CD4-positive, CD25-positive, alpha-beta regulatory T cell (primary cell): ENCODE data around the gene PRL. TPM values are rescaled to one million over a fixed set of nuclear protein-coding genes. Genes with fewer than 3 reads are reported as not detected.

ENCODE experiments used
- ATAC-seq, 2 donors: fragments of 150-1000 bp; cut with Tn5 transposase; one replicate each; pipeline ENCODE4 v1.10.0; 2021; ENCODE audit warnings: low read depth in 2 of 2, moderate number of reproducible peaks in 2 of 2, moderate library complexity in 1 of 2
- DNase-seq, 3 donors: peaks; one replicate each; pipeline versions ENCODE4 v3.0.0 to v3.0.0-alpha.2; 2012 to 2022; ENCODE audit warnings: mixed read lengths in 1 of 3
- H3K27ac ChIP-seq: one replicate; pipeline ENCODE4 v1.7.0; 2013; ENCODE audit warnings: mild to moderate bottlenecking, low read length; ENCODE audit not compliant: insufficient read depth, poor library complexity, severe bottlenecking
- H3K27me3 ChIP-seq: one replicate; pipeline ENCODE4 v1.7.0; 2013; ENCODE audit warnings: low read length; ENCODE audit not compliant: control insufficient read depth, insufficient read depth
- H3K36me3 ChIP-seq: one replicate; pipeline ENCODE4 v1.7.0; 2013; ENCODE audit warnings: mild to moderate bottlenecking, low read length, moderate library complexity; ENCODE audit not compliant: control insufficient read depth, insufficient read depth
- H3K4me1 ChIP-seq: 2 replicates; pipeline ENCODE4 v1.7.0; 2013; ENCODE audit warnings: mild to moderate bottlenecking, low read length; ENCODE audit not compliant: insufficient read depth, control insufficient read depth, poor library complexity, severe bottlenecking
- H3K4me3 ChIP-seq: one replicate; pipeline ENCODE4 v1.7.0; 2013; ENCODE audit warnings: low read depth, mild to moderate bottlenecking, low read length, moderate library complexity
- H3K9me3 ChIP-seq, 2 experiments: 1 replicate in 1 of 2; 2 replicates in 1 of 2; pipeline ENCODE4 v1.7.0; 2013; ENCODE audit warnings: low read length in 2 of 2, mild to moderate bottlenecking in 1 of 2, moderate library complexity in 1 of 2; ENCODE audit not compliant: control insufficient read depth in 2 of 2
- H3K27ac Mint-ChIP-seq, 3 donors: one replicate each; pipeline ENCODE4 v1.8.0; 2020 to 2022; ENCODE audit warnings: mild to moderate bottlenecking in 3 of 3, mixed read lengths in 3 of 3, moderate library complexity in 2 of 3
- H3K27me3 Mint-ChIP-seq: one replicate; pipeline ENCODE4 v1.8.0; 2022; ENCODE audit warnings: mild to moderate bottlenecking, mixed read lengths
- H3K36me3 Mint-ChIP-seq: one replicate; pipeline ENCODE4 v1.8.0; 2020; ENCODE audit warnings: mixed read lengths
- H3K4me1 Mint-ChIP-seq, 4 donors: one replicate each; pipeline ENCODE4 v1.8.0; 2020 to 2022; ENCODE audit warnings: mixed read lengths in 4 of 4, mild to moderate bottlenecking in 1 of 4
- H3K4me3 Mint-ChIP-seq, 4 donors: one replicate each; pipeline ENCODE4 v1.8.0; 2020 to 2022; ENCODE audit warnings: mild to moderate bottlenecking in 4 of 4, mixed read lengths in 4 of 4, moderate library complexity in 3 of 4
- H3K9me3 Mint-ChIP-seq, 7 donors: one replicate each; pipeline ENCODE4 v1.8.0; 2020 to 2022; ENCODE audit warnings: mixed read lengths in 7 of 7, mild to moderate bottlenecking in 3 of 7, moderate library complexity in 2 of 7
- polyA plus RNA-seq, 4 donors: library from polyadenylated mRNA; unstranded; fragments of 300-500 nt; fragmentation: Illumina TruSeq; gene quantifications; one replicate each; pipeline ENCODE4 v1.2.3, GENCODE V29; 2021
- total RNA-seq: library from RNA; stranded (reverse); gene quantifications from one replicate; pipeline ENCODE4 v1.2.3, GENCODE V29; 2022

Gene PRL
- total and polyA plus RNA-seq, 5 donors from 2014 or later: 0.13 TPM; not detected in 4

GRCh38 chr6:22254886-22255285 is 42.0 kb downstream of the PRL start:
- H3K4me3 Mint-ChIP-seq: no peak overlapping the region
- no peaks in the 10 kb centered on the region for H3K36me3 ChIP-seq
- no peaks in the 10 kb centered on the region for H3K36me3 Mint-ChIP-seq
- H3K4me1 ChIP-seq: no peaks in the 10 kb centered on the region
- no peaks in the 10 kb centered on the region for H3K27me3 ChIP-seq
- ATAC-seq (no peak), DNase-seq (no peak)
- no peaks in the 10 kb centered on the region for H3K27me3 Mint-ChIP-seq
- peaks cover 0 to 5% (median 2%) of the 10 kb centered on the region in 7 donors for H3K9me3 Mint-ChIP-seq
- no peak overlapping the region for H3K4me3 ChIP-seq
- H3K27ac ChIP-seq: no peak overlapping the region
- H3K4me1 Mint-ChIP-seq: no peaks in the 10 kb centered on the region
- no peak overlapping the region for H3K27ac Mint-ChIP-seq
- H3K9me3 ChIP-seq: no peaks in the 10 kb centered on the region

DNA sequence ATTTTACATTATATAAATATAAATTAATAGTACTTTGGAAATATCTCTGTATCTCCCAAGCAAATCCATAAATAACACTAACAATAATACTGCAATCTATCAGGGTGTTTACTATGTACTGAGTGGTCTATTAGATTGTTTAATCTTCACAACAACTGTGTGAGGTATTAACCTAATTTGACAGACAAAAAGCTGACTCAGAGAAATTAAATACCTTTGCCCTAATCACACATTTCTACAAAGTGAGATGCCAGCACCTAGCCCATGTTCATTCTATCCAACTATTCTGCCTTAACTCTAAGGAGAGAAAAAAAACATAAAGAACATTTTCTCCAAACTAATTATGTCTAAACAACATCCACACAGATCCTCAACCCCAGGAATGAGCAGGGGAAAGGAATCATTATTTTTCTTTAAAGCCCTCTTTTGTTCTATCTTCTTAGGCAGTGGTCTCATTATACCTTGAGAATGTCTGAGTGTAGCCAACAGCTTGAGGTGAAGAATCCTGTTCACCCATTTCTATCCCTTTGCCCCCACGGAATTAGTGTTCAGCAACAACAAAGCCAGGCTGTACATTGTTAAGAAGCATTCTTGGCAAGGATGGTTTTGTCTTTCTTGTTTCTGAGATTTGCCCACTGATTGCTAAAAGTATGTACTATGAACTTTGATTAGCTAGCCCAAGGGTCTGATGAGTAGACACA is 42.7 kb downstream of the PRL start:
- Mint-ChIP-seq H3K4me3 (no peak overlapping the region), H3K4me1 (no peaks in the 10 kb centered on the region), H3K27ac (no peak overlapping the region), H3K36me3 (no peaks in the 10 kb centered on the region), H3K27me3 (no peaks in the 10 kb centered on the region), H3K9me3 (peaks cover 0 to 5% (median 2%) of the 10 kb centered on the region in 7 donors)
- DNase-seq (no peak), ATAC-seq (no peak)
- Histone ChIP-seq H3K27me3 (no peaks in the 10 kb centered on the region), H3K4me1 (no peaks in the 10 kb centered on the region), H3K9me3 (no peaks in the 10 kb centered on the region), H3K4me3 (no peak overlapping the region), H3K27ac (no peak overlapping the region), H3K36me3 (no peaks in the 10 kb centered on the region)

GRCh38 chr6:22251348-22251747 is 45.5 kb downstream of the PRL start:
- Histone ChIP-seq H3K4me3 (no peak overlapping the region), H3K4me1 (no peaks in the 10 kb centered on the region), H3K9me3 (no peaks in the 10 kb centered on the region), H3K27ac (no peak overlapping the region), H3K36me3 (no peaks in the 10 kb centered on the region), H3K27me3 (no peaks in the 10 kb centered on the region)
- ATAC-seq (no peak), DNase-seq (no peak)
- no peak overlapping the region for H3K27ac Mint-ChIP-seq
- H3K4me1 Mint-ChIP-seq: no peaks in the 10 kb centered on the region
- no peak overlapping the region for H3K4me3 Mint-ChIP-seq
- no peaks in the 10 kb centered on the region for H3K36me3 Mint-ChIP-seq
- H3K9me3 Mint-ChIP-seq: peaks cover 0 to 9% (median 4%) of the 10 kb centered on the region in 7 donors
- H3K27me3 Mint-ChIP-seq: no peaks in the 10 kb centered on the region

- Histone ChIP-seq H3K4me1 (no peaks in the 10 kb centered on the region), H3K27me3 (no peaks in the 10 kb centered on the region), H3K4me3 (no peak overlapping the region), H3K9me3 (no peaks in the 10 kb centered on the region), H3K36me3 (no peaks in the 10 kb centered on the region), H3K27ac (no peak overlapping the region)
- H3K27me3 Mint-ChIP-seq: no peaks in the 10 kb centered on the region
- peaks cover 0 to 9% (median 4%) of the 10 kb centered on the region in 7 donors for H3K9me3 Mint-ChIP-seq
- no peaks in the 10 kb centered on the region for H3K36me3 Mint-ChIP-seq
- no peak for ATAC-seq
- no peak overlapping the region for H3K4me3 Mint-ChIP-seq
- DNase-seq: no peak
- H3K27ac Mint-ChIP-seq: peak overlapping the region in 1 of 3 donors; percentile 56
- H3K4me1 Mint-ChIP-seq: no peaks in the 10 kb centered on the region
Observed at GRCh38 chr6:22250486-22250885, 46.4 kb downstream of the PRL start.

GRCh38 chr6:22249711-22250350 is 47.0 kb downstream of the PRL start:
- Mint-ChIP-seq H3K36me3 (no peaks in the 10 kb centered on the region), H3K27me3 (no peaks in the 10 kb centered on the region), H3K9me3 (peaks cover 0 to 9% (median 4%) of the 10 kb centered on the region in 7 donors), H3K27ac (no peak overlapping the region), H3K4me1 (no peaks in the 10 kb centered on the region), H3K4me3 (no peak overlapping the region)
- no peaks in the 10 kb centered on the region for H3K27me3 ChIP-seq
- no peaks in the 10 kb centered on the region for H3K36me3 ChIP-seq
- H3K9me3 ChIP-seq: no peaks in the 10 kb centered on the region
- no peak overlapping the region for H3K27ac ChIP-seq
- ATAC-seq: no peak
- H3K4me1 ChIP-seq: no peaks in the 10 kb centered on the region
- DNase-seq: no peak
- H3K4me3 ChIP-seq: no peak overlapping the region

DNA sequence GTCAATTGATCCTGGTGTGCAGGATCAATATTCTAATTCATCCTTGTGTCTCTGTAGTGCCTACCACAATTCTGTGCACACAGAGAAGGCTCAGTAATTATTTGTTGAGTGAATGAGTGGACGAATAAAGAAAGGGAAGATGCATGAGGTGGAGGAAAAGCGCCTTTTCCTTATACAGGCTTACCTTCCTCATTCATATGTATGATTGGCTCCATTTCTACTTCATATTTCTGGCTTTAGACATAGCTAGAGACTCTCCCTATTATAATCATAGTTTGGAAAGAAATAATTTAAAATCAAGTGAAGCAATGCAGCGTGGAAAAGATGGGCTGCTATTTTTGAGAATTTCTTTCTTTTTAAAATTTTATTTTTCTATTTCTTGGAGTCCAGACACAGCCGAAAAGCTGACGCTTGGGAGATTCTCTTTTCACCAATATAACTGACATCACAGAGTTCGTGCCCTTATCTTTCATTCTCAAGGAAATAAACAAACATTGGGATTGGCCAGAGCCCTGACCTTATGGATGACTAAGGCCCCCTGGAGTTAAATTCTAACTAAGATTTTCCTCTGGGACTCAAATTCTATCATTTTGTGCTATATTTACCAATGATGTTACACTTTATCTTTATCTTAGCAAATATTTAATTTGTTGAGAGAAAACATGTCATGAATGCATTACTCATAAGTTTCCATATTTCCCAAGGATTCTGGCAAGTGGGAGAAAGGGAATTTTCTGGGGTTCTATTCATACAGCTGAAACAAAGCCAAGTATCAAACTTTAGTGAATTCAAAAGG is 48.1 kb downstream of the PRL start:
- Histone ChIP-seq H3K27ac (no peak overlapping the region), H3K4me3 (no peak overlapping the region), H3K27me3 (no peaks in the 10 kb centered on the region), H3K9me3 (no peaks in the 10 kb centered on the region), H3K4me1 (no peaks in the 10 kb centered on the region), H3K36me3 (no peaks in the 10 kb centered on the region)
- no peaks in the 10 kb centered on the region for H3K4me1 Mint-ChIP-seq
- ATAC-seq (no peak), DNase-seq (no peak)
- no peak overlapping the region for H3K4me3 Mint-ChIP-seq
- H3K9me3 Mint-ChIP-seq: peaks cover 0 to 9% (median 5%) of the 10 kb centered on the region in 7 donors
- H3K36me3 Mint-ChIP-seq: no peaks in the 10 kb centered on the region
- no peak overlapping the region for H3K27ac Mint-ChIP-seq
- H3K27me3 Mint-ChIP-seq: no peaks in the 10 kb centered on the region

- Mint-ChIP-seq H3K4me1 (no peaks in the 10 kb centered on the region), H3K27ac (no peak overlapping the region), H3K4me3 (no peak overlapping the region), H3K9me3 (peaks cover 0 to 16% (median 8%) of the 10 kb centered on the region in 7 donors), H3K27me3 (no peaks in the 10 kb centered on the region), H3K36me3 (no peaks in the 10 kb centered on the region)
- Histone ChIP-seq H3K27ac (no peak overlapping the region), H3K36me3 (no peaks in the 10 kb centered on the region), H3K4me3 (no peak overlapping the region), H3K4me1 (no peaks in the 10 kb centered on the region), H3K9me3 (no peaks in the 10 kb centered on the region), H3K27me3 (no peaks in the 10 kb centered on the region)
- ATAC-seq (no peak), DNase-seq (no peak)
Observed at GRCh38 chr6:22247916-22248482, 48.8 kb downstream of the PRL start.
